Measurements from ENCODE around the gene DMAC2L.

Gene DMAC2L

GRCh38 chr14:50311972-50312733 is at the start of gene DMAC2L, which contains the start of gene L2HGDH:
DMAC2L (plus strand) TSS chr14:50312324; CDS start chr14:50321488, 9,164 bp downstream.
L2HGDH (minus strand) TSS chr14:50312229; CDS start chr14:50312150, 79 bp downstream.
- no peak for TF ChIP-seq CTCF (IDR thresholded peaks at IDR 0.05; ENCODE audit: low read length, missing control alignments)
- peak; percentile 91 for DNase-seq (ENCODE audit: low read depth)

GRCh38 chr14:50262865-50263264 is 49.3 kb upstream of the DMAC2L start:
- no peak for DNase-seq (ENCODE audit: low read depth)
- TF ChIP-seq CTCF (IDR thresholded peaks at IDR 0.05; ENCODE audit: low read length, missing control alignments), result no peak
- no peak overlapping the region for H3K4me3 ChIP-seq (replicated peaks; ENCODE audit: low read depth, low read length)

More at GRCh38 chr14:50311972-50312733, at the start of gene DMAC2L, which contains the start of gene L2HGDH:
- H3K4me3 ChIP-seq (replicated peaks; ENCODE audit: low read depth, low read length), result peak within 1 kb of the TSS; percentile 84

GRCh38 chr14:50263321-50263720 is 48.8 kb upstream of the DMAC2L start:
- no peak for DNase-seq (ENCODE audit: low read depth)
- no peak overlapping the region for H3K4me3 ChIP-seq (replicated peaks; ENCODE audit: low read depth, low read length)
- no peak for TF ChIP-seq CTCF (IDR thresholded peaks at IDR 0.05; ENCODE audit: low read length, missing control alignments)

GRCh38 chr14:50265029-50265428 is 47.1 kb upstream of the DMAC2L start:
- TF ChIP-seq CTCF (IDR thresholded peaks at IDR 0.05; ENCODE audit: low read length, missing control alignments), result no peak
- H3K4me3 ChIP-seq (replicated peaks; ENCODE audit: low read depth, low read length), result no peak overlapping the region
- no peak for DNase-seq (ENCODE audit: low read depth)

GRCh38 chr14:50270932-50271331 is 41.2 kb upstream of the DMAC2L start:
- no peak for TF ChIP-seq CTCF (IDR thresholded peaks at IDR 0.05; ENCODE audit: low read length, missing control alignments)

GRCh38 chr14:50272498-50272897 is 39.6 kb upstream of the DMAC2L start:
- DNase-seq (ENCODE audit: low read depth), result no peak
- no peak for TF ChIP-seq CTCF (IDR thresholded peaks at IDR 0.05; ENCODE audit: low read length, missing control alignments)
- no peak overlapping the region for H3K4me3 ChIP-seq (replicated peaks; ENCODE audit: low read depth, low read length)

More at GRCh38 chr14:50270932-50271331, 41.2 kb upstream of the DMAC2L start:
- H3K4me3 ChIP-seq (replicated peaks; ENCODE audit: low read depth, low read length), result no peak overlapping the region
- no peak for DNase-seq (ENCODE audit: low read depth)

GRCh38 chr14:50285861-50286260 is 26.3 kb upstream of the DMAC2L start:
- H3K4me3 ChIP-seq (replicated peaks; ENCODE audit: low read depth, low read length), result no peak overlapping the region
- TF ChIP-seq CTCF (IDR thresholded peaks at IDR 0.05; ENCODE audit: low read length, missing control alignments), result no peak
- no peak for DNase-seq (ENCODE audit: low read depth)
